Lower leg skin (tissue), 3 donors: ENCODE data around the gene DLGAP4.

Experiments
- POLR2A ChIP-seq, 2 donors: fragments of 450-650 bp; IDR thresholded peaks; one replicate each; pipeline ENCODE4 v1.6.1; 2016 to 2017; ENCODE audit warnings: antibody characterized with exemption in 2 of 2, mild to moderate bottlenecking in 1 of 2, moderate library complexity in 1 of 2
- TF ChIP-seq, protein P1 (sequence below), 3 donors: fragments of 450-650 bp; IDR thresholded peaks; one replicate each; pipeline ENCODE4 v1.5.1; 2016; ENCODE audit warnings: antibody characterized with exemption in 3 of 3, mild to moderate bottlenecking in 3 of 3, moderate library complexity in 2 of 3

DNA sequence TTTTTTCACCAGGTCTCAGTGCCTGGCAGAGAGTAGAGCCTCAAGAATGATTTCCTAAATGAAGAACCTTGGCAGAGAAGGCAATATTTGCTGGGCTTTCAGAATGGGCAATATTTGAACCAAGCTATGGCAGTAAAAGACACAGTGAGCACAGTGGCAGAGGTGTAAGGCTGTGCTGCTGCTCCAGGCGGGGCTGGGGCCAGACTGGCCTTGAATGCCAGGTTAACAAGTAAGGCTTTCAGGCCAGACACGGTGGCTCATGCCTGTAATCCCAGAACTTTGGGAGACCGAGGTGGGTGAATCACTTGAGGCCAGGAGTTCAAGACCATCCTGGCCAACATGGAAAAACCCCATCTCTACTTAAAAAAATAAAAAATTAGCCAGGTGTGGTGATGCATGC, 226.7 kb downstream of the DLGAP4 start:
- TF ChIP-seq, protein P1, sequence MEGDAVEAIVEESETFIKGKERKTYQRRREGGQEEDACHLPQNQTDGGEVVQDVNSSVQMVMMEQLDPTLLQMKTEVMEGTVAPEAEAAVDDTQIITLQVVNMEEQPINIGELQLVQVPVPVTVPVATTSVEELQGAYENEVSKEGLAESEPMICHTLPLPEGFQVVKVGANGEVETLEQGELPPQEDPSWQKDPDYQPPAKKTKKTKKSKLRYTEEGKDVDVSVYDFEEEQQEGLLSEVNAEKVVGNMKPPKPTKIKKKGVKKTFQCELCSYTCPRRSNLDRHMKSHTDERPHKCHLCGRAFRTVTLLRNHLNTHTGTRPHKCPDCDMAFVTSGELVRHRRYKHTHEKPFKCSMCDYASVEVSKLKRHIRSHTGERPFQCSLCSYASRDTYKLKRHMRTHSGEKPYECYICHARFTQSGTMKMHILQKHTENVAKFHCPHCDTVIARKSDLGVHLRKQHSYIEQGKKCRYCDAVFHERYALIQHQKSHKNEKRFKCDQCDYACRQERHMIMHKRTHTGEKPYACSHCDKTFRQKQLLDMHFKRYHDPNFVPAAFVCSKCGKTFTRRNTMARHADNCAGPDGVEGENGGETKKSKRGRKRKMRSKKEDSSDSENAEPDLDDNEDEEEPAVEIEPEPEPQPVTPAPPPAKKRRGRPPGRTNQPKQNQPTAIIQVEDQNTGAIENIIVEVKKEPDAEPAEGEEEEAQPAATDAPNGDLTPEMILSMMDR (IDR thresholded peaks at IDR 0.05) = no peak
- TF ChIP-seq POLR2A (IDR thresholded peaks at IDR 0.05) = no peak
